Heart left ventricle (tissue), 13 donors: ENCODE results near the gene CCDC85B.

ENCODE experiments used
- CTCF ChIP-seq, 12 donors: fragments of 200-600 bp; sonication (generic) in 4 of 12; IDR thresholded peaks; one replicate each; pipeline versions ENCODE4 v1.5.0 to v1.8.0; 2018 to 2022; ENCODE audit warnings: antibody characterized with exemption in 12 of 12, mild to moderate bottlenecking in 5 of 12
- POLR2A ChIP-seq, 2 donors: fragments of 450-650 bp; IDR thresholded peaks; one replicate each; pipeline ENCODE4 v1.6.1; 2017; ENCODE audit warnings: antibody characterized with exemption in 2 of 2, mild to moderate bottlenecking in 2 of 2, moderate library complexity in 2 of 2
- donor health status: ischemic (EF 13 %, LVEDD 7.1; RV severe dilation, severe dysfunction).
- donor health status: DM: no; HTN: yes; CAD: no.
- donor health status: DM: no; HTN: no; CAD: no.
- donor health status: ischemic (EF 25% LVEDD 6.9; RV normal size, moderate dysfunction).
- donor health status: ischemic (EF 25% LVEDD 5.7; RV mildly dilated, moderate dysfunction).
- donor health status: ischemic (EF 35%, LVEDD 5.7; RV mildly dilated, moderate dysfunction).
- donor health status: nonischemic (EF 11% LVEDD 7.7; RV severe dilation, severe dysfunction).
- donor health status: DM: yes; HTN: yes; CAD: no.
- donor health status: PGD.
- donor health status: ischemic (EF 29% LVEDD 5.4; RV normal size, mild dysfunction).
- donor health status: nonischemic (EF 23%, LVEDD 6.1; RV moderate dilation, normal function).

DNA sequence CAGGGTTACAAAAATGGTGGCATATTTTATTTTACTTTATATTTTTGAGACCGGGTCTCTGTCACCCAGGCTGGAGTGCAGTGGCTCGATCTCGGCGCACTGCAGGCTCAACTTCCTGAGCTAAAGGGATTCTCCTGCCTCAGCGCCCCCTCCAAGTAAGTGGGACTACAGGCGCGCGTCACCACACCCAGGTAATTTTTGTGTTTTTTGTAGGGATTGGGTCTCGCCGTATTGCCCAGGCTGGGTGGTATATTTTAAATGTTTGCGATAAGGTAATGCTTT is 10.4 kb downstream of the CCDC85B start:
- TF ChIP-seq POLR2A (IDR thresholded peaks at IDR 0.05) (no peak), CTCF (IDR thresholded peaks at IDR 0.05) (no peak)
